A549 (cell line): ENCODE results near the gene TSSK2. TPM values are rescaled to one million over a fixed set of nuclear protein-coding genes. Genes with fewer than 3 reads are reported as not detected.

ENCODE experiments used
- ATAC-seq, 2 experiments: fragments of 200-7000 bp in 1 of 2; fragments of >200 bp in 1 of 2; cut with Nextera tagmentation in 1 of 2; cut with Tn5 transposase in 1 of 2; 3 replicates each; pipeline versions ENCODE4 v1.8.0 to v1.9.1; 2018 to 2020; ENCODE audit warnings: mild to moderate bottlenecking in 1 of 2, moderate library complexity in 1 of 2
- CTCF ChIA-PET: fragments of 300-600 bp; sonication (Branson Sonifier 250); formaldehyde crosslinking; extraction: SDS; loops from one replicate; lab custom pipeline; 2021; ENCODE audit warnings: antibody characterized with exemption, inconsistent platforms; lab: Yijun Ruan, JAX
- POLR2A ChIA-PET: fragments of 350-600 bp; formaldehyde crosslinking; extraction: SDS; loops from one replicate; lab custom pipeline; 2021; ENCODE audit warnings: antibody characterized with exemption, inconsistent platforms; lab: Yijun Ruan, JAX
- DNase-seq, 2 experiments: peaks; one replicate each; pipeline versions ENCODE4 v3.0.0 to v3.0.0-alpha.2; 2011 to 2016; ENCODE audit warnings: low read depth in 1 of 2, low spot score in 1 of 2
- FAIRE-seq: peaks from 2 replicates; lab custom pipeline; 2011; peaks lifted over from hg19 to GRCh38; lab: Jason Lieb, UNC
- H3K27ac ChIP-seq, 2 experiments: fragments of >200 bp; sonication (Bioruptor Twin); formaldehyde crosslinking; 3 replicates each; pipeline ENCODE4 v1.5.1; 2016 to 2017
- H3K4me1 ChIP-seq: fragments of >200 bp; sonication (Bioruptor Twin); formaldehyde crosslinking; 3 replicates; pipeline ENCODE4 v1.6.1; 2016
- H3K4me2 ChIP-seq: fragments of >200 bp; sonication (Bioruptor Twin); formaldehyde crosslinking; 3 replicates; pipeline ENCODE4 v1.6.1; 2016
- H3K4me3 ChIP-seq: fragments of >200 bp; sonication (Bioruptor Twin); formaldehyde crosslinking; 3 replicates; pipeline ENCODE4 v1.5.1; 2016
- H3K9me3 ChIP-seq: fragments of >200 bp; sonication (Bioruptor Twin); formaldehyde crosslinking; 3 replicates; pipeline ENCODE4 v1.6.1; 2016
- BHLHE40 ChIP-seq: IDR thresholded peaks from 2 replicates; pipeline ENCODE4 v1.6.1; 2012; ENCODE audit warnings: low read depth, low read length, inconsistent platforms
- CEBPB ChIP-seq, 2 experiments: fragments of >200 bp in 1 of 2; sonication (Bioruptor Twin) in 1 of 2; formaldehyde crosslinking in 1 of 2; IDR thresholded peaks; 2 replicates each; pipeline ENCODE4 v1.6.1; 2012 to 2016
- CTCF ChIP-seq: fragments of >200 bp; sonication (Bioruptor Twin); formaldehyde crosslinking; IDR thresholded peaks from 3 replicates; pipeline ENCODE4 v1.5.1; 2016
- ELK1 ChIP-seq: fragments of 150-350 bp; IDR thresholded peaks from 2 replicates; pipeline ENCODE4 v1.6.1; 2014; ENCODE audit warnings: low read depth, mild to moderate bottlenecking, low read length
- GATA3 ChIP-seq: IDR thresholded peaks from 2 replicates; pipeline ENCODE4 v1.6.1; 2012; ENCODE audit warnings: borderline replicate concordance
- HDAC2 ChIP-seq: fragments of 200-600 bp; sonication (generic); IDR thresholded peaks from 2 replicates; pipeline ENCODE4 v1.6.1; 2016
- HES2 ChIP-seq: fragments of >200 bp; sonication (Bioruptor Twin); formaldehyde crosslinking; IDR thresholded peaks from 2 replicates; pipeline ENCODE4 v1.6.1; 2016
- HMGXB4 ChIP-seq: fragments of 250-450 bp; sonication (Bioruptor Pico); IDR thresholded peaks from 2 replicates; pipeline ENCODE4 v1.5.0; 2021; ENCODE audit warnings: mild to moderate bottlenecking, moderate library complexity, borderline replicate concordance
- HOXB13 ChIP-seq: fragments of 250-450 bp; sonication (Bioruptor Pico); IDR thresholded peaks from 2 replicates; pipeline ENCODE4 v1.5.0; 2020; ENCODE audit warnings: low read depth, mild to moderate bottlenecking, moderate library complexity
- KDM5A ChIP-seq: fragments of 200-600 bp; sonication (generic); IDR thresholded peaks from 2 replicates; pipeline ENCODE4 v1.6.1; 2016; ENCODE audit warnings: antibody characterized with exemption, mild to moderate bottlenecking
- MYC ChIP-seq: IDR thresholded peaks from 2 replicates; pipeline ENCODE4 v1.6.1; 2012; ENCODE audit warnings: mild to moderate bottlenecking, inconsistent platforms, low read length, improper control_type of control experiment, borderline replicate concordance
- NFE2L2 ChIP-seq: fragments of 150-350 bp; conservative IDR thresholded peaks from 2 replicates; pipeline ENCODE4 v1.6.1; 2014; ENCODE audit warnings: low read length
- NPAS2 ChIP-seq: fragments of 250-450 bp; sonication (Bioruptor Pico); IDR thresholded peaks from 2 replicates; pipeline ENCODE4 v1.8.0; 2022; ENCODE audit warnings: mild to moderate bottlenecking, moderate library complexity, borderline replicate concordance
- NR3C1 ChIP-seq: fragments of >200 bp; sonication (Bioruptor Twin); formaldehyde crosslinking; IDR thresholded peaks from 3 replicates; pipeline ENCODE4 v1.6.1; 2017
- RAD21 ChIP-seq, 2 experiments: fragments of >200 bp in 1 of 2; sonication (Bioruptor Twin) in 1 of 2; formaldehyde crosslinking in 1 of 2; IDR thresholded peaks in 1 of 2; conservative IDR thresholded peaks in 1 of 2; 2 replicates in 1 of 2; 3 replicates in 1 of 2; pipeline ENCODE4 v1.6.1; 2012 to 2018; ENCODE audit warnings: inconsistent platforms in 1 of 2
- RCOR1 ChIP-seq: fragments of 150-350 bp; IDR thresholded peaks from 2 replicates; pipeline ENCODE4 v1.6.1; 2014; ENCODE audit warnings: antibody characterized with exemption, low read length, low read depth
- SMC3 ChIP-seq: fragments of >200 bp; sonication (Bioruptor Twin); formaldehyde crosslinking; IDR thresholded peaks from 3 replicates; pipeline ENCODE4 v1.6.1; 2018; ENCODE audit warnings: inconsistent platforms
- SREBF2 ChIP-seq: fragments of 450-650 bp; IDR thresholded peaks from 2 replicates; pipeline ENCODE4 v1.6.1; 2014; ENCODE audit warnings: mild to moderate bottlenecking, moderate library complexity
- ZSCAN20 ChIP-seq: fragments of 250-450 bp; sonication (Bioruptor Pico); IDR thresholded peaks from 2 replicates; pipeline ENCODE4 v1.8.0; 2022; ENCODE audit warnings: mild to moderate bottlenecking, moderate library complexity
- WGBS: methylation state at CpG from one replicate; pipeline ENCODE4 v1.1.6; 2017; ENCODE audit errors: missing lambda C conversion rate; 5-methylcytosine and 5-hydroxymethylcytosine counted together
- polyA plus RNA-seq, 4 experiments: library from polyadenylated mRNA; depleted of rRNA in 3 of 4; stranded (reverse); fragments of >200 nt; fragmentation: RNase III in 1 of 4; extraction: RNeasy Plus Mini Kit Qiagen cat#74134 plus additional on column Dnase treatment in 1 of 4; gene quantifications; 2 replicates in 3 of 4; 3 replicates in 1 of 4; pipeline ENCODE4 v1.2.3, GENCODE V29; 2011 to 2017

TSSK2 gene
- polyA plus RNA-seq, 2 of the 4 experiments (the other 2 are of a cell fraction), result not detected

GRCh38 chr22:19109198-19110063 lies 21.7 kb upstream of the TSSK2 start:
- TF ChIP-seq HES2 (peak; percentile 32; the same call in 1 of the 2 replicates), CEBPB (IDR thresholded peaks at IDR 0.05) (peak; percentile 49 to 70; a peak in 2 of 4 replicates), NPAS2 (CRISPR knock-in tag) (no peak)
- peak in 1 of 2 experiments; percentile 50; a peak in 1 of 6 replicates for ATAC-seq
- WGBS, result 80% methylated on average over 7 of the region's 7 CpGs
- Histone ChIP-seq H3K4me3 (no peak overlapping the region), H3K9me3 (no peaks in the 10 kb centered on the region), H3K27ac (no peak overlapping the region), H3K4me1 (peaks cover 15% of the 10 kb centered on the region; the same call in 2 of the 3 replicates), H3K4me2 (peak overlapping the region; percentile 37; the same call in 2 of the 3 replicates)
- ChIA-PET POLR2A (no interaction called here), CTCF (interaction anchor here (0.7 to 1.1 kb wide), 3 partner anchors 22 to 116 kb away, joined by 3 read pairs; no protein-coding TSS in a partner anchor)
- DNase-seq, result peak in 1 of 2 experiments; percentile 22
- FAIRE-seq, result no peak

GRCh38 chr22:19110064-19110458 lies 21.0 kb upstream of the TSSK2 start:
- no peak for FAIRE-seq
- WGBS, result 94% methylated on average over 4 of the region's 4 CpGs
- H3K9me3 ChIP-seq, result no peaks in the 10 kb centered on the region
- peaks cover 15% of the 10 kb centered on the region; the same call in 2 of the 3 replicates for H3K4me1 ChIP-seq
- H3K27ac ChIP-seq, result no peak overlapping the region
- no peak for DNase-seq
- CTCF ChIA-PET, result interaction anchor here (0.7 to 1.2 kb wide), 4 partner anchors 9 to 117 kb away, joined by 3 to 4 read pairs (median 3); no protein-coding TSS in a partner anchor
- no peak overlapping the region for H3K4me2 ChIP-seq
- POLR2A ChIA-PET, result no interaction called here
- ATAC-seq, result no peak
- H3K4me3 ChIP-seq, result no peak overlapping the region
- no peak for TF ChIP-seq HOXB13
- no peak for TF ChIP-seq HDAC2
- TF ChIP-seq ELK1, result no peak
- TF ChIP-seq RAD21 (conservative IDR thresholded peaks at IDR 0.05 in 1 of 2, IDR thresholded peaks at IDR 0.05 in 1 of 2), result no peak
- no peak for TF ChIP-seq SMC3
- TF ChIP-seq CTCF, result no peak
- TF ChIP-seq MYC, result no peak
- TF ChIP-seq HMGXB4 (CRISPR knock-in tag), result no peak
- TF ChIP-seq GATA3, result no peak
- TF ChIP-seq NPAS2 (CRISPR knock-in tag), result no peak
- TF ChIP-seq ZSCAN20 (CRISPR knock-in tag), result no peak
- TF ChIP-seq RCOR1, result no peak
- no peak for TF ChIP-seq SREBF2
- no peak for TF ChIP-seq NFE2L2
- no peak for TF ChIP-seq BHLHE40
- no peak for TF ChIP-seq NR3C1
- TF ChIP-seq KDM5A, result no peak
